Loucy (cell line): ENCODE data around the gene MCRIP1.

Experiments
- H2AFZ ChIP-seq: fragments of 200-600 bp; sonication (generic); 2 replicates; pipeline ENCODE4 v1.6.0; 2016; ENCODE audit warnings: antibody characterized with exemption, mild to moderate bottlenecking, low read length, moderate library complexity
- H3F3A ChIP-seq: fragments of 200-600 bp; 2 replicates; pipeline ENCODE4 v1.6.0; 2016; ENCODE audit warnings: antibody characterized with exemption, low read depth, mild to moderate bottlenecking
- H3K27me3 ChIP-seq: fragments of 200-600 bp; sonication (generic); 2 replicates; pipeline ENCODE4 v1.6.1; 2014; ENCODE audit warnings: low read length, mild to moderate bottlenecking; ENCODE audit not compliant: insufficient read depth, poor library complexity, severe bottlenecking
- H3K36me3 ChIP-seq: fragments of 200-600 bp; sonication (generic); 2 replicates; pipeline ENCODE4 v1.6.1; 2016; ENCODE audit warnings: low read length; ENCODE audit not compliant: insufficient read depth
- H3K4me1 ChIP-seq: fragments of 200-600 bp; sonication (generic); 2 replicates; pipeline ENCODE4 v1.5.1; 2014; ENCODE audit warnings: low read length, mild to moderate bottlenecking; ENCODE audit not compliant: insufficient read depth, poor library complexity, severe bottlenecking
- H3K4me2 ChIP-seq: fragments of 200-600 bp; sonication (generic); 2 replicates; pipeline ENCODE4 v1.6.0; 2014; ENCODE audit warnings: antibody characterized with exemption, low read length, low read depth, mild to moderate bottlenecking; ENCODE audit not compliant: poor library complexity, severe bottlenecking
- H3K4me3 ChIP-seq: fragments of 200-600 bp; sonication (generic); 2 replicates; pipeline ENCODE4 v1.5.1; 2014; ENCODE audit warnings: low read length, mild to moderate bottlenecking, mixed read lengths; ENCODE audit not compliant: poor library complexity, severe bottlenecking
- H3K79me2 ChIP-seq: fragments of 200-600 bp; sonication (generic); 2 replicates; pipeline ENCODE4 v1.6.1; 2014; ENCODE audit warnings: low read length; ENCODE audit not compliant: insufficient read depth
- H3K9ac ChIP-seq: fragments of 200-600 bp; sonication (generic); 2 replicates; pipeline ENCODE4 v1.6.0; 2014; ENCODE audit warnings: mild to moderate bottlenecking, low read depth, low read length, moderate library complexity; ENCODE audit not compliant: poor library complexity, severe bottlenecking
- H3K9me2 ChIP-seq: fragments of 200-600 bp; sonication (generic); replicated peaks from 2 replicates; pipeline ENCODE4 v1.6.1; 2016; ENCODE audit warnings: low read depth, low read length, mixed read lengths
- H3K9me3 ChIP-seq: fragments of 200-600 bp; sonication (generic); 2 replicates; pipeline ENCODE4 v1.6.1; 2014; ENCODE audit warnings: mild to moderate bottlenecking, antibody characterized with exemption, low read length, low read depth; ENCODE audit not compliant: insufficient read depth
- H4K20me1 ChIP-seq: fragments of 200-600 bp; sonication (generic); 2 replicates; pipeline ENCODE4 v1.6.0; 2014; ENCODE audit warnings: antibody characterized with exemption, low read length, mild to moderate bottlenecking; ENCODE audit not compliant: insufficient read depth, poor library complexity, severe bottlenecking
- CTCF ChIP-seq: fragments of 200-600 bp; sonication (generic); conservative IDR thresholded peaks from 2 replicates; pipeline ENCODE4 v1.5.1; 2014; ENCODE audit warnings: mild to moderate bottlenecking, antibody characterized with exemption, low read length
- EZH2phosphoT487 ChIP-seq: fragments of 200-600 bp; IDR thresholded peaks from 2 replicates; pipeline ENCODE4 v1.6.1; 2018; ENCODE audit warnings: antibody characterized with exemption, mild to moderate bottlenecking, moderate library complexity, borderline replicate concordance

MCRIP1 gene

GRCh38 chr17:81813371-81813684, 19.8 kb downstream of the MCRIP1 start:
- Histone ChIP-seq H4K20me1 (no peaks in the 10 kb centered on the region), H3K4me3 (no peak overlapping the region), H3K4me1 (no peaks in the 10 kb centered on the region), H2AFZ (no peak overlapping the region), H3K4me2 (no peak overlapping the region), H3K9me2 (no peaks in the 10 kb centered on the region), H3K36me3 (no peaks in the 10 kb centered on the region), H3K9ac (no peak overlapping the region), H3K27me3 (no peaks in the 10 kb centered on the region), H3F3A (no peaks in the 10 kb centered on the region), H3K9me3 (no peaks in the 10 kb centered on the region), H3K79me2 (no peaks in the 10 kb centered on the region)
- no peak for TF ChIP-seq CTCF
- no peak for TF ChIP-seq EZH2phosphoT487

GRCh38 chr17:81812571-81813370, 20.3 kb downstream of the MCRIP1 start:
- Histone ChIP-seq H3K9me2 (no peaks in the 10 kb centered on the region), H3F3A (no peaks in the 10 kb centered on the region), H3K9me3 (no peaks in the 10 kb centered on the region), H3K79me2 (no peaks in the 10 kb centered on the region), H3K27me3 (no peaks in the 10 kb centered on the region), H4K20me1 (no peaks in the 10 kb centered on the region), H3K4me3 (no peak overlapping the region), H3K4me1 (no peaks in the 10 kb centered on the region), H3K36me3 (no peaks in the 10 kb centered on the region), H3K4me2 (no peak overlapping the region), H2AFZ (no peak overlapping the region), H3K9ac (no peak overlapping the region)
- TF ChIP-seq EZH2phosphoT487, result no peak
- TF ChIP-seq CTCF, result no peak

- Histone ChIP-seq H3K9ac (no peak overlapping the region), H3K79me2 (no peaks in the 10 kb centered on the region), H3K4me1 (no peaks in the 10 kb centered on the region), H3K36me3 (no peaks in the 10 kb centered on the region), H3K27me3 (no peaks in the 10 kb centered on the region), H3K9me3 (no peaks in the 10 kb centered on the region), H2AFZ (no peak overlapping the region), H3K4me2 (no peak overlapping the region), H3K9me2 (no peaks in the 10 kb centered on the region), H3F3A (no peaks in the 10 kb centered on the region), H3K4me3 (no peak overlapping the region), H4K20me1 (no peaks in the 10 kb centered on the region)
- TF ChIP-seq CTCF, result no peak
- TF ChIP-seq EZH2phosphoT487, result no peak
Observed at GRCh38 chr17:81811705-81812570, 21.2 kb downstream of the MCRIP1 start.
